Transverse colon (tissue), 4 donors: Measurements from ENCODE around the gene CCDC85C. TPM values are rescaled to one million over a fixed set of nuclear protein-coding genes. Genes with fewer than 3 reads are reported as not detected.

Source experiments
- DNase-seq: peaks from one replicate; pipeline ENCODE4 v3.0.0-alpha.2; 2019
- H3K27ac ChIP-seq, 4 donors: fragments of 200-600 bp; sonication (generic); 2 replicates each; pipeline ENCODE4 v1.5.1; 2016 to 2018; ENCODE audit warnings: inconsistent platforms in 4 of 4
- H3K27me3 ChIP-seq: fragments of 200-600 bp; sonication (generic); 2 replicates; pipeline ENCODE4 v1.5.1; 2017; ENCODE audit warnings: inconsistent platforms
- H3K36me3 ChIP-seq, 4 donors: fragments of 200-600 bp; sonication (generic); 2 replicates each; pipeline ENCODE4 v1.5.1; 2017 to 2019; ENCODE audit warnings: inconsistent platforms in 4 of 4
- H3K4me1 ChIP-seq, 4 donors: fragments of 200-600 bp; sonication (generic); 2 replicates each; pipeline ENCODE4 v1.5.1; 2017 to 2020; ENCODE audit warnings: inconsistent platforms in 4 of 4
- H3K4me3 ChIP-seq, 4 donors: fragments of 200-600 bp; sonication (generic); 1 replicate in 1 of 4; 2 replicates in 3 of 4; pipeline versions ENCODE4 v1.5.1 to v1.6.1; 2017 to 2019; ENCODE audit warnings: inconsistent platforms in 4 of 4
- H3K9me3 ChIP-seq, 2 donors: fragments of 200-600 bp; sonication (generic); 2 replicates each; pipeline ENCODE4 v1.5.1; 2017 to 2019; ENCODE audit warnings: inconsistent platforms in 2 of 2
- CTCF ChIP-seq, 5 experiments: fragments of 200-600 bp in 3 of 5; fragments of 450-650 bp in 2 of 5; sonication (generic) in 3 of 5; IDR thresholded peaks; 1 replicate in 2 of 5; 2 replicates in 3 of 5; pipeline ENCODE4 v1.5.1; 2016 to 2017; ENCODE audit warnings: antibody characterized with exemption in 5 of 5, inconsistent platforms in 3 of 5, mild to moderate bottlenecking in 2 of 5, moderate library complexity in 1 of 5
- EP300 ChIP-seq: sonication (generic); formaldehyde crosslinking; IDR thresholded peaks from one replicate; pipeline ENCODE4 v1.6.1; 2017; ENCODE audit warnings: antibody characterized with exemption, low read depth
- POLR2A ChIP-seq: fragments of 450-650 bp; IDR thresholded peaks from one replicate; pipeline ENCODE4 v1.6.1; 2016; ENCODE audit warnings: antibody characterized with exemption, mild to moderate bottlenecking, moderate library complexity
- POLR2AphosphoS5 ChIP-seq, 3 donors: sonication (generic); formaldehyde crosslinking; IDR thresholded peaks; one replicate each; pipeline ENCODE4 v1.6.1; 2016; ENCODE audit warnings: antibody characterized with exemption in 3 of 3
- WGBS, 2 donors: methylation state at CpG; one replicate each; pipeline ENCODE4 v1.1.5; 2018; ENCODE audit warnings: low coverage in 1 of 2; 5-methylcytosine and 5-hydroxymethylcytosine counted together
- in situ Hi-C, 4 donors: fragments of 200-750 bp; cut with MboI; loops; one replicate each; pipeline versions ENCODE4 v1.15.0 to v1.15.1; 2017; ENCODE audit warnings: low sequenced_read_pairs in 3 of 4, low pct_ligation_motif_present in 1 of 4, low pct_unique_long_range_greater_than_20kb in 1 of 4
- intact Hi-C: fragments of 100-400 bp; cut with DNase I; formaldehyde crosslinking; loops from one replicate; pipeline ENCODE4 v1.15.1; 2023; ENCODE audit warnings: low total_unique reads
- total RNA-seq, 4 donors: library from RNA; depleted of rRNA; stranded (reverse); fragments of >200 nt; gene quantifications; one replicate each; pipeline ENCODE4 v1.1.0, GENCODE V29; 2016

Gene CCDC85C
- total RNA-seq, 4 donors from 2014 or later: 19.3 to 55.4 (median 45.7) TPM

GRCh38 chr14:99542566-99542965, 61.4 kb downstream of the CCDC85C start:
- H3K4me3 ChIP-seq: no peak overlapping the region
- TF ChIP-seq EP300 (no peak), POLR2AphosphoS5 (IDR thresholded peaks at IDR 0.05) (no peak), CTCF (IDR thresholded peaks at IDR 0.05) (no peak), POLR2A (no peak)
- no peaks in the 10 kb centered on the region for H3K36me3 ChIP-seq
- no peaks in the 10 kb centered on the region for H3K27me3 ChIP-seq
- intact Hi-C loops (no loop called here), in situ Hi-C loops (loop anchor here in 1 of 4 donors (25.0 kb wide), 1 partner anchor 345 kb away; no protein-coding TSS in a partner anchor)
- peak overlapping the region in 1 of 4 donors; percentile 34 for H3K27ac ChIP-seq
- whole genome bisulfite sequencing, 2 donors: 87% methylated on average over 11 of the region's 13 CpGs; no CpG with 5 or more reads in 1 of the 2 donors
- no peak for DNase-seq
- no peaks in the 10 kb centered on the region for H3K9me3 ChIP-seq
- peaks cover 18 to 28% (median 23%) of the 10 kb centered on the region in 4 donors for H3K4me1 ChIP-seq

DNA sequence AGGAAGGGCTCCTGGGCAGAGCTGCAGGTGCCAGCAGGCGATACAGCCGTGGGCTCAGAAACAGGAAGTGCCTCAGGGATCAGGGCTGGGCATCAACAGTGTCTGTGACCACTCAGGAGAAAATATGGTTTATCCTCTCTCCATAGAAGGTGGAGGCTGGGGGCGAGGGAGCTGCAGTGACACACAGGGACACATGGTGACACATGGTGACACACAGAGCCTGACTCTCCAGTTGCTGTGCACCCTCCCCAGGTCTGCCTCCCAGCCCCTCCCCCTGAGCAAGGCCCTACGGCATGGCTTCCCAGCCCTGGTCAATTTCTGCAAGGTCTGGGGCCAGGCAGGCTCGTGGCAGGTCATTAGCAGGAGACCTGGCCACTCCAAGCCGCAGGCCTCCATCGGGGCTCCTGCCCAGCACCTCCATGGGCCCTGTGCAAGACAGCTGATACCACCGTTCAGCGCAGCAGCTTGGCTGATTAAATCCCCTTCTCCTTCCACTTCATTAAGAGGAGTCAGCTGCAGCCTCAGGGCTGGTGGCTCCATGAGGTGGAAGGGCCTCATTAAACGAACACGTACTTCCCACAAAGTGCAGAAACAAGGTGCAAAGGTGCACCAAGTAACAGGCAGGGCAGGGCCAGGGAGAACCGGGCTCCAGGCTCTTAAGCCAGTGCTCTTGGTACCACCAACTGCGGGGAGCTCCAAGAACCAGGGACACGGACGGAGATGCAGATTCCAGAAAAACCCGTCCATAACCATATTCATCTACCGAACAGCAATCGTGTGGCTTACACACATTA, 62.1 kb downstream of the CCDC85C start:
- peak overlapping the region in 3 of 4 donors; percentile 7 to 34 (median 16) for H3K27ac ChIP-seq
- WGBS, 2 donors: 81 to 90% methylated on average over 2 to 18 of the region's 18 CpGs
- no peaks in the 10 kb centered on the region for H3K27me3 ChIP-seq
- no peak for TF ChIP-seq CTCF (IDR thresholded peaks at IDR 0.05)
- no peak for TF ChIP-seq EP300
- no peak for TF ChIP-seq POLR2AphosphoS5 (IDR thresholded peaks at IDR 0.05)
- no peak for TF ChIP-seq POLR2A
- no peak for DNase-seq
- no peaks in the 10 kb centered on the region for H3K9me3 ChIP-seq
- H3K4me1 ChIP-seq: peaks cover 20 to 34% (median 29%) of the 10 kb centered on the region in 4 donors
- H3K4me3 ChIP-seq: no peak overlapping the region
- H3K36me3 ChIP-seq: no peaks in the 10 kb centered on the region
- intact Hi-C loops: no loop called here
- in situ Hi-C loops: loop anchor here in 1 of 4 donors (25.0 kb wide), 1 partner anchor 345 kb away; no protein-coding TSS in a partner anchor

- TF ChIP-seq POLR2A (no peak), POLR2AphosphoS5 (IDR thresholded peaks at IDR 0.05) (no peak), CTCF (IDR thresholded peaks at IDR 0.05) (no peak), EP300 (no peak)
- no peaks in the 10 kb centered on the region for H3K27me3 ChIP-seq
- 71% methylated on average over 10 of the region's 10 CpGs; no CpG with 5 or more reads in 1 of the 2 donors for WGBS, 2 donors
- intact Hi-C loops (no loop called here), in situ Hi-C loops (loop anchor here in 1 of 4 donors (25.0 kb wide), 1 partner anchor 346 kb away; no protein-coding TSS in a partner anchor)
- no peaks in the 10 kb centered on the region for H3K9me3 ChIP-seq
- peaks cover 14 to 39% (median 32%) of the 10 kb centered on the region in 4 donors for H3K4me1 ChIP-seq
- H3K27ac ChIP-seq: peak overlapping the region in 2 of 4 donors; percentile 16 to 30
- H3K4me3 ChIP-seq: no peak overlapping the region
- DNase-seq: no peak
- H3K36me3 ChIP-seq: no peaks in the 10 kb centered on the region
These were observed 62.8 kb downstream of the CCDC85C start for GRCh38 chr14:99541211-99541610.

DNA sequence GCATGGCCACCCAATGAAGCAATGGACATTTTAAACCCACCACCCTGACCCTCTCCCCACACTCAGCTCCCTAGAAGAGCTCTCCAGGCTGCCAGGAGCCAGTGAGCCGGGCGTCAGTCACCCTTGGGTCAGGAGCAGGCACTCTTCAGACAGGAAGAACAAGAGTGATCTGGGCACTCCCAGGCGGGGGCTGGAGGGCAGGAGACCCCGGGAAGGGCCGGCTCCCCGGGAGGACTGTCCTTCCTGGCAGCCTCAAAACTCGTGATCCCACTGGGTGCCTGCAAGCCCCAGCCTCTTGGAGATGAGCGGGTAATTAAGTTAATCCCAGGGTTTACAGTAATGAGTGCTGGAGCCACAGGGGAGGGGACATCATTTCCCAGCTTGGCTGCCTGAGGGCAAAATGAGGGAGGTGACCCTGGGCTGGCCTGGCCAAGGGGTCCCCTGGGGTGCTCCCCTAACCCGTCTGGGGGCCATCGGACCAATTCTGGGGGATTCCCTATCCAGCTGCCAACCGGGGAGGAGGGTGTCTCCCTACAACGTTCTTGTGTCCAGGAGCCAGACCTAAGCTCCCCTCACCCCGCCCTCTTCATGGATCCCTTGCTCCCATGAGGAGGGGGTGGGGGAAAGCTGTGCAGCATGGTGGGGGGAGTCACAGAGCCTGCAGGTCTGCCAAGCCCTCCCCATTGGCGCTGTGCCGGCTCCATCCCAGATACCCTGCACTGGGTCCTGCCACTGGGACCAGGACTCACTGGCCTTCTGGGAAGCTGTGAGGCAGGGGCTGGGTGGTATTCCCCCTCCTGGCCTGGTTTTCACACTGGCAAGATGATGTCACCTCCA, 63.6 kb downstream of the CCDC85C start:
- H3K36me3 ChIP-seq: no peaks in the 10 kb centered on the region
- no peaks in the 10 kb centered on the region for H3K27me3 ChIP-seq
- in situ Hi-C loops: loop anchor here in 1 of 4 donors (25.0 kb wide), 1 partner anchor 347 kb away; no protein-coding TSS in a partner anchor
- intact Hi-C loops: no loop called here
- H3K9me3 ChIP-seq: no peaks in the 10 kb centered on the region
- WGBS, 2 donors: 75% methylated on average over 13 of the region's 15 CpGs; no CpG with 5 or more reads in 1 of the 2 donors
- DNase-seq: no peak
- H3K4me1 ChIP-seq: peaks cover 9 to 39% (median 29%) of the 10 kb centered on the region in 4 donors
- TF ChIP-seq POLR2A (no peak), POLR2AphosphoS5 (IDR thresholded peaks at IDR 0.05) (no peak), CTCF (IDR thresholded peaks at IDR 0.05) (no peak), EP300 (no peak)
- H3K4me3 ChIP-seq: no peak overlapping the region
- H3K27ac ChIP-seq: peak overlapping the region in 3 of 4 donors; percentile 16 to 85 (median 32)
